ENCODE data around the gene RDH16.

DNA sequence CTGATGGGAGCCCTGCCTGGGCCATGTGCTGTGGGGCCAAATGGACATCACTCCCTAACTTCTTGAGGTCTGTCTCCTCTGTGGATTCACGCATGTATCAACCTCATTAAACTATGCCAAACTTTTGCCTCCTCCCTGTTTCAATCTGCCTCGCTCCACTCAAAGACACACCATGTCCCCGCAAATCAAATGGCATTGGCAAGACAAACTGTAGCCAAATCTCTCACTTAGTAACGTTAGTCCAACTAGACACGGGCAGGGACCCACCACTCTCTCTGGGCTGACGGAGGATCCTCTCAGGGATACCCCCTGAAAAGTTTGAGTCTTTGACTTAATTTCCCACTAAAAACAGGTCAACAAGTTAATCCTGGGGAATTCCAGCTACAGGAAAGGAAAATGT lies 40.9 kb upstream of the RDH16 start:
- TF ChIP-seq, protein P1, sequence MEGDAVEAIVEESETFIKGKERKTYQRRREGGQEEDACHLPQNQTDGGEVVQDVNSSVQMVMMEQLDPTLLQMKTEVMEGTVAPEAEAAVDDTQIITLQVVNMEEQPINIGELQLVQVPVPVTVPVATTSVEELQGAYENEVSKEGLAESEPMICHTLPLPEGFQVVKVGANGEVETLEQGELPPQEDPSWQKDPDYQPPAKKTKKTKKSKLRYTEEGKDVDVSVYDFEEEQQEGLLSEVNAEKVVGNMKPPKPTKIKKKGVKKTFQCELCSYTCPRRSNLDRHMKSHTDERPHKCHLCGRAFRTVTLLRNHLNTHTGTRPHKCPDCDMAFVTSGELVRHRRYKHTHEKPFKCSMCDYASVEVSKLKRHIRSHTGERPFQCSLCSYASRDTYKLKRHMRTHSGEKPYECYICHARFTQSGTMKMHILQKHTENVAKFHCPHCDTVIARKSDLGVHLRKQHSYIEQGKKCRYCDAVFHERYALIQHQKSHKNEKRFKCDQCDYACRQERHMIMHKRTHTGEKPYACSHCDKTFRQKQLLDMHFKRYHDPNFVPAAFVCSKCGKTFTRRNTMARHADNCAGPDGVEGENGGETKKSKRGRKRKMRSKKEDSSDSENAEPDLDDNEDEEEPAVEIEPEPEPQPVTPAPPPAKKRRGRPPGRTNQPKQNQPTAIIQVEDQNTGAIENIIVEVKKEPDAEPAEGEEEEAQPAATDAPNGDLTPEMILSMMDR (IDR thresholded peaks at IDR 0.05), result no peak
- TF ChIP-seq POLR2A (IDR thresholded peaks at IDR 0.05), result no peak
